Lower leg skin (tissue), 3 donors: Measurements from ENCODE around the gene SRD5A3.

Experiments
- CTCF ChIP-seq, 3 donors: fragments of 450-650 bp; IDR thresholded peaks; one replicate each; pipeline ENCODE4 v1.5.1; 2016; ENCODE audit warnings: antibody characterized with exemption in 3 of 3, mild to moderate bottlenecking in 3 of 3, moderate library complexity in 2 of 3
- POLR2A ChIP-seq, 2 donors: fragments of 450-650 bp; IDR thresholded peaks; one replicate each; pipeline ENCODE4 v1.6.1; 2016 to 2017; ENCODE audit warnings: antibody characterized with exemption in 2 of 2, mild to moderate bottlenecking in 1 of 2, moderate library complexity in 1 of 2

GRCh38 chr4:55385201-55385649 is 39.2 kb downstream of the SRD5A3 start:
- no peak for TF ChIP-seq CTCF (IDR thresholded peaks at IDR 0.05)
- no peak for TF ChIP-seq POLR2A (IDR thresholded peaks at IDR 0.05)
